ENCODE measurements around the gene BSG.

BSG gene

GRCh38 chr19:572140-572742 is at the start of gene BSG:
BSG (plus strand) TSS chr19:572596; CDS start chr19:572635, 39 bp downstream.
- no peak for FAIRE-seq
- peak; percentile 91 for DNase-seq (ENCODE audit: insufficient read length, low spot score)
- TF ChIP-seq CTCF (IDR thresholded peaks at IDR 0.05; ENCODE audit: insufficient read depth, missing control alignments): no peak

- TF ChIP-seq CTCF (IDR thresholded peaks at IDR 0.05; ENCODE audit: insufficient read depth, missing control alignments): no peak
- FAIRE-seq (no peak), DNase-seq (ENCODE audit: insufficient read length, low spot score) (no peak)
Measured at GRCh38 chr19:522726-523125, 49.7 kb upstream of the BSG start.

- DNase-seq (ENCODE audit: insufficient read length, low spot score) (no peak), FAIRE-seq (no peak)
- no peak for TF ChIP-seq CTCF (IDR thresholded peaks at IDR 0.05; ENCODE audit: insufficient read depth, missing control alignments)
Measured at GRCh38 chr19:524062-524674, 48.2 kb upstream of the BSG start.

GRCh38 chr19:525029-525428 is 47.4 kb upstream of the BSG start:
- no peak for FAIRE-seq
- DNase-seq (ENCODE audit: insufficient read length, low spot score): no peak
- no peak for TF ChIP-seq CTCF (IDR thresholded peaks at IDR 0.05; ENCODE audit: insufficient read depth, missing control alignments)

GRCh38 chr19:525857-526419 is 46.5 kb upstream of the BSG start:
- TF ChIP-seq CTCF (IDR thresholded peaks at IDR 0.05; ENCODE audit: insufficient read depth, missing control alignments): no peak
- FAIRE-seq: no peak
- DNase-seq (ENCODE audit: insufficient read length, low spot score): no peak

- FAIRE-seq: no peak
- no peak for TF ChIP-seq CTCF (IDR thresholded peaks at IDR 0.05; ENCODE audit: insufficient read depth, missing control alignments)
- DNase-seq (ENCODE audit: insufficient read length, low spot score): no peak
Measured at GRCh38 chr19:530134-531008, 42.0 kb upstream of the BSG start.

All from D721Med (cell line).